ENCODE data around the gene MARVELD1. TPM values are rescaled to one million over a fixed set of nuclear protein-coding genes. Genes with fewer than 3 reads are reported as not detected.

MARVELD1 gene
- total and polyA plus RNA-seq, 2 of the 4 experiments (the other 2 are of a cell fraction): 12.0 to 68.1 TPM

DNA sequence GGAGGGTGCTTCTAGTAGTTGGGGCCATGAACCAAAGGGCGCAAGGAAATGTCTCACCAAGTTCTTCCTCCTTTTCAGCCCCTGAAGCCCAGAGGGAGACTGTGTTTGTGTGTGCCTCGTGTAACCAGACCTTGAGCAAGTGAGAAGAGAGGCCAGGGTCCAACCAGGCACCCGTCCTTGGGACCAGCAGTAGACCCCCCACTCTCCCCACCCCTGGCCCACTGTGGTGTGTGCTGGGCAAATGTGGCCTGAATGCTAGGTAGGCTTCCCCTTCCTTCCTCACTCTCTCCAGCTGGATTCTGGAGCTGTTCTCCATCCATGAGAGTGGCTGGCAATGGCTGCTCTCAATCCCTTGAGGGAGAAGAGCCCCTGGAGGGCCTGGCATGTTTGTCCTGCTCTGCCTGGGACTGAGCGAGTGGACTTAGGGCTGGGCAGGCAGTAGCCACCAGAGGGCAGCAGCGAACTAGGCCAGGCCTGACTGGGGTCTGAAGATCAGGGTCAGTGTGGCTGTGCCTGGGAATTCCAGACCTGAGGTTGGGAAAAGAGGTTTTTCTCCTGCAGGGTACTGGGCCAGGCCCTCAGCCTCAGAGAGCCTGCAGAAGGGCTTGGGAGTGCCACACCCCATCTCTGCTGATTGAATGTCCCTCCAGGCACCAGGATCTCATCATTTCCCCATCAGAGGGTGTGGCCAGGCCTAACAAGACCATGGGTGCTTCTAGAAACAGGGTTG, 45.8 kb downstream of the MARVELD1 start:
- Histone ChIP-seq H3K36me3 (ENCODE audit: control insufficient read depth, insufficient read depth, low read length) (peaks cover 49% of the 10 kb centered on the region), H4K5ac (ENCODE audit: low read depth, low read length) (no peak overlapping the region), H3K4me3 (ENCODE audit: insufficient read depth, low read depth, low read length) (no peak overlapping the region), H3K4me1 (ENCODE audit: control insufficient read depth, insufficient read depth, low read length) (no peaks in the 10 kb centered on the region), H3K27ac (ENCODE audit: insufficient read depth, low read length) (no peak overlapping the region), H3K9ac (ENCODE audit: low read depth, low read length) (no peak overlapping the region), H3K4ac (ENCODE audit: low read depth, low read length) (no peak overlapping the region), H3K79me1 (ENCODE audit: low read depth in 1 of 2, low read length in 2 of 2) (no peaks in the 10 kb centered on the region), H3K27me3 (ENCODE audit: control insufficient read depth, insufficient read depth, low read length) (no peaks in the 10 kb centered on the region), H2AFZ (replicated peaks; ENCODE audit: low read length, poor library complexity) (no peak overlapping the region), H2BK120ac (ENCODE audit: low read depth, low read length) (no peak overlapping the region), H4K8ac (ENCODE audit: low read depth in 2 of 2, low read length in 2 of 2) (no peak overlapping the region), H3K56ac (ENCODE audit: extremely low read depth, insufficient read depth, low read length) (no peak overlapping the region), H3K14ac (replicated peaks; ENCODE audit: low read depth, low read length) (no peak overlapping the region), H4K20me1 (ENCODE audit: insufficient read depth, low read length) (no peaks in the 10 kb centered on the region; the same call in 1 of the 2 replicates), H3K23ac (ENCODE audit: low read depth, low read length) (no peak overlapping the region), H3K9me3 (ENCODE audit: control insufficient read depth, insufficient read depth, low read length) (no peaks in the 10 kb centered on the region), H2BK5ac (ENCODE audit: low read depth, low read length, poor library complexity, severe bottlenecking) (no peak overlapping the region), H3K4me2 (ENCODE audit: low read depth, low read length) (no peak overlapping the region), H2BK20ac (ENCODE audit: low read depth, low read length) (no peak overlapping the region), H3K18ac (ENCODE audit: low read depth, low read length) (no peak overlapping the region), H2AK5ac (ENCODE audit: low read depth, low read length) (no peak overlapping the region), H4K91ac (ENCODE audit: insufficient read depth, low read depth, low read length) (no peak overlapping the region), H2AK9ac (replicated peaks; ENCODE audit: low read depth, low read length, poor library complexity) (peak overlapping the region; percentile 33), H2BK15ac (ENCODE audit: low read depth, low read length) (no peak overlapping the region), H3K9me1 (ENCODE audit: insufficient read depth, low read length) (no peaks in the 10 kb centered on the region; the same call in 1 of the 2 replicates)
- POLR2A ChIA-PET (ENCODE audit: unreplicated experiment): no interaction called here
- 100% methylated on average over 1 of the region's 5 CpGs; no CpG with 5 or more reads in 1 of the 2 experiments for WGBS, 2 experiments (ENCODE audit: extremely low coverage in 2 of 2, insufficient read length in 1 of 2)
- CTCF ChIA-PET: interaction anchor here (0.6 kb wide), 1 partner anchor 586 kb away, joined by 3 read pairs; no protein-coding TSS in a partner anchor
- BruUV-seq (replicated peaks): TSS peak; percentile 56
- peak; percentile 90 for ATAC-seq (ENCODE audit: low read depth)
- TF ChIP-seq, protein P1, sequence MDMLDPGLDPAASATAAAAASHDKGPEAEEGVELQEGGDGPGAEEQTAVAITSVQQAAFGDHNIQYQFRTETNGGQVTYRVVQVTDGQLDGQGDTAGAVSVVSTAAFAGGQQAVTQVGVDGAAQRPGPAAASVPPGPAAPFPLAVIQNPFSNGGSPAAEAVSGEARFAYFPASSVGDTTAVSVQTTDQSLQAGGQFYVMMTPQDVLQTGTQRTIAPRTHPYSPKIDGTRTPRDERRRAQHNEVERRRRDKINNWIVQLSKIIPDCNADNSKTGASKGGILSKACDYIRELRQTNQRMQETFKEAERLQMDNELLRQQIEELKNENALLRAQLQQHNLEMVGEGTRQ (IDR thresholded peaks at IDR 0.05; ENCODE audit: low read depth, low read length): no peak
- TF ChIP-seq, protein P2, sequence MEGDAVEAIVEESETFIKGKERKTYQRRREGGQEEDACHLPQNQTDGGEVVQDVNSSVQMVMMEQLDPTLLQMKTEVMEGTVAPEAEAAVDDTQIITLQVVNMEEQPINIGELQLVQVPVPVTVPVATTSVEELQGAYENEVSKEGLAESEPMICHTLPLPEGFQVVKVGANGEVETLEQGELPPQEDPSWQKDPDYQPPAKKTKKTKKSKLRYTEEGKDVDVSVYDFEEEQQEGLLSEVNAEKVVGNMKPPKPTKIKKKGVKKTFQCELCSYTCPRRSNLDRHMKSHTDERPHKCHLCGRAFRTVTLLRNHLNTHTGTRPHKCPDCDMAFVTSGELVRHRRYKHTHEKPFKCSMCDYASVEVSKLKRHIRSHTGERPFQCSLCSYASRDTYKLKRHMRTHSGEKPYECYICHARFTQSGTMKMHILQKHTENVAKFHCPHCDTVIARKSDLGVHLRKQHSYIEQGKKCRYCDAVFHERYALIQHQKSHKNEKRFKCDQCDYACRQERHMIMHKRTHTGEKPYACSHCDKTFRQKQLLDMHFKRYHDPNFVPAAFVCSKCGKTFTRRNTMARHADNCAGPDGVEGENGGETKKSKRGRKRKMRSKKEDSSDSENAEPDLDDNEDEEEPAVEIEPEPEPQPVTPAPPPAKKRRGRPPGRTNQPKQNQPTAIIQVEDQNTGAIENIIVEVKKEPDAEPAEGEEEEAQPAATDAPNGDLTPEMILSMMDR (conservative IDR thresholded peaks at IDR 0.05; ENCODE audit: low read depth, low read length): peak; percentile 73
- TF ChIP-seq RAD21 (IDR thresholded peaks at IDR 0.05; ENCODE audit: low read length) (peak; percentile 69), MXI1 (IDR thresholded peaks at IDR 0.05; ENCODE audit: borderline replicate concordance, low read depth, low read length) (no peak), NFE2L2 (IDR thresholded peaks at IDR 0.05; ENCODE audit: low read depth, low read length) (no peak), SMC3 (IDR thresholded peaks at IDR 0.05; ENCODE audit: low read depth, low read length) (peak; percentile 60), MAZ (IDR thresholded peaks at IDR 0.05; ENCODE audit: borderline replicate concordance, low read depth, low read length) (no peak)
- peak; percentile 52 for DNase-seq
- dilution Hi-C loops (cut with HindIII; ENCODE audit: low sequenced_read_pairs, unreplicated experiment): no loop called here
- intact Hi-C loops (cut with micrococcal nuclease): no loop called here
- in situ Hi-C loops (cut with MboI; ENCODE audit: low sequenced_read_pairs): no loop called here

All from IMR-90 (cell line).